GM18505 (cell line): ENCODE measurements around the gene ANO7.

Experiments
- ATAC-seq: cut with Tn5 transposase; IDR thresholded peaks from one replicate; pipeline ENCODE4 v1.9.1; 2021; ENCODE audit not compliant: unreplicated experiment
- POLR2A ChIP-seq: IDR thresholded peaks from 4 replicates; pipeline ENCODE4 v1.6.1; 2011; ENCODE audit warnings: borderline replicate concordance; ENCODE audit not compliant: insufficient read depth, insufficient read length; ENCODE audit errors: extremely low read depth

Gene ANO7

GRCh38 chr2:241150660-241151530, 37.6 kb upstream of the ANO7 start:
- no peak for ATAC-seq

DNA sequence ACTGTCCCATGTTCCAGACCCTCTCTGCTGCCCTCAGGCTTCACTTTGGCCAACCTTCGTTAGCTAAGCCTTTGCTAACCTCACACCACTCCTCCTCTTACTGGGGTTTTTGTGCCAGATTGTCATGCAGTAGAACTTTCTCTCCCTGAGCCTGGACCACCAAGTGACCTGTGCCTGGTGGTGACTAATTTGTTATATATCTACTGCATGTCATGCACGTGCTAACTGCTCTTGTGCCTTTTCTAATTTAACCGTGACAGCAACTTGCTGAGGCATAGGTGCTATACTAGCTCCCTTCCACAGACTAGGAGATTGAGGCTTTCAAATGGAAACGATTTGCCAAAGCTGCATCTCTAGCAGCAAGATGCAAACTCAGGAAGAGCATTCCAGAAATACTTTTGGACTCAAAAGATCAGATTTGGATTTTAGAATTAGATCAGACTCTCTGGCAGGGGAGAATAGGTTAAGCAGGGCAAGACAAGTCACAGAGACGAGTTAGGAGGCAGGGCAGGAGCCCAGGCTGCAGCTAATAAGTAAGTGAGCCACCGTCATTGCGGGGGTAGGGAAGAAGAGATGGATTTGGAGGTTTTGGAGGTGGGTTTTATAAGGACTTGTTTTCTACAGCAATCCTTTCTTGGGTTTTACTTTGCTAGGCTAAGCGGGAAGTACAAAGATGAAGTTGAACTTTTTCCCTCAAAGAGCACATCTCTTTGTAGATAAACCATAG, 36.4 kb upstream of the ANO7 start:
- TF ChIP-seq POLR2A = no peak
- ATAC-seq = no peak

More at GRCh38 chr2:241150660-241151530, 37.6 kb upstream of the ANO7 start:
- no peak for TF ChIP-seq POLR2A

GRCh38 chr2:241153616-241154015, 34.9 kb upstream of the ANO7 start:
- no peak for TF ChIP-seq POLR2A

GRCh38 chr2:241154915-241155314, 33.6 kb upstream of the ANO7 start:
- no peak for TF ChIP-seq POLR2A
- no peak for ATAC-seq

More at GRCh38 chr2:241153616-241154015, 34.9 kb upstream of the ANO7 start:
- ATAC-seq = no peak

DNA sequence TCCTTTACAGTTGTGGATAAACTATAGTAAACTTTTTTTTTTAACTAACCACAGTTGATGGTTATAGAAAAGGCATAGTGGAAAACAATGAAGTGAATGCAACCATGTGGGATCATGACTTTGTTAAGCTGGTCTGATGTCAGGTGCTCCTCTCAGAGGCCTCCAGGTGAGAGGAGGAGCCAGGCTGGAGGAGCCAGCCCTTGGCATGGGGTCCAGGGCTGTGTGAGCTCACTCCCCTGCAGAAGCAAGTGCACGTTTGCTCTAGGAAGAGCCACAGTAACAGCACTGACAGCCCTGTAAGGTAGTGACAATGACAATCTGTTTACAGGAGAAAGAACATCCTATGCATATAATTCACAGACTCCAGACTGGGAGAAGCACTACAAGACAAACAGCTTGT, 32.5 kb upstream of the ANO7 start:
- TF ChIP-seq POLR2A = no peak
- no peak for ATAC-seq

GRCh38 chr2:241156971-241157441, 31.5 kb upstream of the ANO7 start:
- TF ChIP-seq POLR2A = no peak
- no peak for ATAC-seq

DNA sequence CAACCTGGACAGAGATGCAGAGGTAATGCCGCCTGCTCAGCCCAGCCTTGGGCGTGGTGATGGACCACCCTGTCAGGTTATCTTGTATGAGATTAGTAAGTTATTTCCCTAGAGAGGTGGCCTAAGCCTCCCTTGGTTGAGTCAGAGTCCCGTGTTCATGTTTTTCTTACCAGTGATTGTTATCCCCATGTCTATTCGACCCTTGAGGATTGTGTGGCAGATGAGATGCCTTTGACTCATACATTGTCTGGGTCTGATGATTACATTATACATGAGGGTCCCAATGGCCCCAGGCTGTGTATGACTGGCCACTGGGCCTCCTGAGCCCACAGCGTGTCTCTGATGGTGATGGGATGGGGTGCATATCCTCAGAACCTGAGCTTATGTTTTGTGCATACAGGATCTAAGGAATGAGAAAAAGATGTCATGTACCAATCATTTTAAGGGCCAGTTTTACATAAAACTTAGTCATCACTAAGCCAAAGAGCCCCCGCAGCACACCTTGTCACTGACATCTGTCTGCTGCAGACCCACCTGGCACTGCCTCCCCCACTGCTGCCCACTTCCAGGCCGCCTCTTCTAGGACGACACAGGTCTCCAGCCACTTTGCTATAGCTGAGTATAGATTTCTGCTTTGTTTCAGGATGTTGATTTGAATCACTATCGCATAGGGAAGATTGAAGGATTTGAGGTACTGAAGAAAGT, 30.5 kb upstream of the ANO7 start:
- no peak for TF ChIP-seq POLR2A
- no peak for ATAC-seq

DNA sequence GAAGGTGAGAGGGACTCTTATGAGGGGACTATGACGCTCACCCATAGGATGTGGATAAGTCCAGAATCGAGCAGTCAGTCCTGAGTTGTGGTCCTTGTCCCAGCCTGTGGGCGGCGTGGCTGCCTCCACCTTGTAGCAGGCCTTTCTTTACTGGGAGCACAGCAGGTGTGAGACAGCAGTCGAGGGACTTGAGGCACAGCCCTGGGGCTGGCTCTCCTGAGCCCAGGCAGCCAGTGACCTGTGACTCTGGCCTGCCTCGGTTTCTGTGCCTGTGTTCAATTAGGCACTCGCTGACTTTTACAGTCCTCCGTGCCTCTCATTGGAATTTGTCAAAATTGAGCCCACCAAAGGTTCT, 30.0 kb upstream of the ANO7 start:
- TF ChIP-seq POLR2A = no peak
- ATAC-seq = no peak

DNA sequence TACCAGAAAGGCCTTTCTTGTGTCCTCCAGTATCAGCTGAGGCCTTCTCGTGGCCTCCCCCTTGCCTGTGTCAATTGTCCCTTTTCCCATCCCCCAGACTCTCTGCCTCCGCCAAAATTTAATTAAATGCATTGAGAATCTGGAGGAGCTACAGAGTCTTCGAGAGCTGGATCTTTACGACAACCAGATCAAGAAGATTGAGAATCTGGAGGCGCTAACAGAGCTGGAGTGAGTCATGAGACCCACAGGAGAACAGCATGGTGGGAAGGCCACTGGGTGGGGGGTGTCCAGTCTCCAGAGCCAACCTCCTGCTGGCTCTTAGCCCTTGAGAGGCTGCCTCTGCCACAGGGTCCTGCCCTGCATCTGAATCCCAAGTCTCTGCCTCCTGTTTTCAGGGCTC, 29.4 kb upstream of the ANO7 start:
- no peak for ATAC-seq
- TF ChIP-seq POLR2A = no peak

- ATAC-seq = no peak
- no peak for TF ChIP-seq POLR2A
Observed at GRCh38 chr2:241160318-241160717, 28.2 kb upstream of the ANO7 start.

DNA sequence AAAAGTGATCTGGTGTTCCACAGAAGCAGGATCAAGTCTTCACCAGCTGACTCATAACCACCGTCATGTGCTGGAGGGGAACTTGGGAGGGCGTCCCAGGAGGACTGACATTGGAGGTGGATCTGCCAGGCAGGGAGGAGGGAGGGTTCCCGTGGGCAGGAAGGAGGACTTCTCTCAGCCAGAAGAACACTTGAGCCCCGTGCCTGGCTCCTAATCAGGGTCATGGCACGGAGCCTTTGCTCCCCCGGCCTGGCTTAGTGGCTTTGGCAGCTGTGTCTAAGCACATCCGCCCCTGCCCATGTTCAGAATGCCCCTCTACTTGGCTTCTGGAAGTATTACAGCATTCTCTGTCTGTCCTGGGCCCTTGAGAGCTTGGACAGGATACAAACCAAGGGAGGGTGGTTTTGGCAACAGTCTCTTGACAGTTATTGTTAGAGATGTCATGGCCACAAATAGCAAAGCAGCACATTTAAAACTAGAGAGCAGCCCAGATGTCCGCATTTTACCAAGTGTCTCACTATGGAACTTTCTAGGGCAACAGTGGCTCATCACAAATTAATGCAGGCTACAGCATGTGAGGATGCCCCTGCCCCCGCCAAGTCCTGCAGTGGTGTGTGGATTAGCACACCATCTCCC, 26.7 kb upstream of the ANO7 start:
- TF ChIP-seq POLR2A = no peak
- no peak for ATAC-seq

GRCh38 chr2:241163601-241164118, 24.8 kb upstream of the ANO7 start:
- TF ChIP-seq POLR2A = no peak
- ATAC-seq = no peak

DNA sequence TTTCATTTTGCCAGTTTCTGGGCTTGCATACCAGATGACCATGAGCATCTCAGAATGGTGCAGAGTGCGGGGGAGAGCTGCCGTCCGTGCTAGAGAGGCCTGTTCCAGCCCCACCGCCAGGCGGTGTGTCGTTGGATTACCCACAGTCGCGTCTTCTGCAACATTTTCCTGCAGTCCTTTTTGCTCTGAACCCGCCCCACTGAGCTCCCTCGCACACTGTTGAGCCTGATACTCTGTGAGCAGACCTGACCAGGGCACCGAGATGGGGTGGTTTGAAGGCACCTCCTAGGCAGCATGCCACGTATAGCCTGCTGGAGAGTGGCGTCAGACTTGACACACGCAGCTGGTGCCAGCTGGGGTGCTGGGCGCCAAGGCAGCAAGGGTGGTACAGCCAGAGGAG, 20.1 kb upstream of the ANO7 start:
- no peak for TF ChIP-seq POLR2A
- ATAC-seq = no peak
